Keratinocyte (primary cell): ENCODE data around the gene CHPF.

ENCODE experiments used
- EZH2 ChIP-seq: IDR thresholded peaks from one replicate; pipeline ENCODE4 v1.6.1; 2012; ENCODE audit warnings: inconsistent platforms, mild to moderate bottlenecking, low read length, moderate library complexity
- TF ChIP-seq, protein P1 (sequence below), 3 experiments: IDR thresholded peaks in 1 of 3; conservative IDR thresholded peaks in 1 of 3; optimal IDR thresholded peaks in 1 of 3; 2 replicates in 2 of 3; 3 replicates in 1 of 3; pipeline versions ENCODE3 to v1.5.1; 2011; ENCODE audit warnings: low read length in 3 of 3, mild to moderate bottlenecking in 3 of 3, moderate library complexity in 2 of 3, control low read depth in 1 of 3, inconsistent platforms in 1 of 3; ENCODE audit not compliant: insufficient read depth in 2 of 3; ENCODE audit errors: extremely low read depth in 1 of 3

DNA sequence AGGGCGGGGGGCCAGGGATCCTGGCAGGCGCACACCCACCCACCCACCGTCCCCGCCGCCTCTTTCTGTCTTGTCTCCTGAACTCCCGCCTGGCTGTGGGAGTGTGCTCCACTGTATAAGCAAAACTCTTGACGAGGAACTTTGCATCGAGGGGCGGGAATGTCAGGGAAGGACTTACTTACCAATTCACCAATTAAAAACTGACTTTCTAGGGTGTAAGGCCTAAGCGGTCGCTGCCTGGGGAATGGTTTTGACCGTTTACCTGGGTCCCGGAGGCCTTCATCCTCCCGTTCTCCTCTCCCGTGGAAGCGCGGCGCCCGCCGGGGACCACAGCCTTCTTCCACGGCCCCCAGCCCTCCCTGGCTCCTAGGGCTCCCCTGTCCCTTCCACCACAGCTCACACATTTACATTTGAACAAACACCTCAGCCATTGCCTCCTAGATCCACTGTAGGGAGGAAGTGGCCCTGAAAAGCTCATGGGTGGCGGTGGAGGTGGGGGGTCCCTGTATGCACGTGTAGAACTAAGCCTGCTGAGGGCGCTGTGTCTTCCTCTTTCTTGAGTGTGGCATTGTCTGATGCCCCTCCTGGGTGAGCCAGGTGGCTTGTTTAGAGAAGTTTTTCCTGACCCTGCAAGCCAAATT is 20.5 kb downstream of the CHPF start:
- TF ChIP-seq, protein P1, sequence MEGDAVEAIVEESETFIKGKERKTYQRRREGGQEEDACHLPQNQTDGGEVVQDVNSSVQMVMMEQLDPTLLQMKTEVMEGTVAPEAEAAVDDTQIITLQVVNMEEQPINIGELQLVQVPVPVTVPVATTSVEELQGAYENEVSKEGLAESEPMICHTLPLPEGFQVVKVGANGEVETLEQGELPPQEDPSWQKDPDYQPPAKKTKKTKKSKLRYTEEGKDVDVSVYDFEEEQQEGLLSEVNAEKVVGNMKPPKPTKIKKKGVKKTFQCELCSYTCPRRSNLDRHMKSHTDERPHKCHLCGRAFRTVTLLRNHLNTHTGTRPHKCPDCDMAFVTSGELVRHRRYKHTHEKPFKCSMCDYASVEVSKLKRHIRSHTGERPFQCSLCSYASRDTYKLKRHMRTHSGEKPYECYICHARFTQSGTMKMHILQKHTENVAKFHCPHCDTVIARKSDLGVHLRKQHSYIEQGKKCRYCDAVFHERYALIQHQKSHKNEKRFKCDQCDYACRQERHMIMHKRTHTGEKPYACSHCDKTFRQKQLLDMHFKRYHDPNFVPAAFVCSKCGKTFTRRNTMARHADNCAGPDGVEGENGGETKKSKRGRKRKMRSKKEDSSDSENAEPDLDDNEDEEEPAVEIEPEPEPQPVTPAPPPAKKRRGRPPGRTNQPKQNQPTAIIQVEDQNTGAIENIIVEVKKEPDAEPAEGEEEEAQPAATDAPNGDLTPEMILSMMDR (optimal IDR thresholded peaks at IDR 0.05 in 1 of 3, IDR thresholded peaks at IDR 0.05 in 1 of 3, conservative IDR thresholded peaks at IDR 0.05 in 1 of 3; ENCODE audit: extremely low read depth in 1 of 3, insufficient read depth in 2 of 3, low read length in 3 of 3): peak in 1 of 3 experiments; percentile 11
- no peak for TF ChIP-seq EZH2
